Liver (tissue), 2 donors: ENCODE measurements around the gene PIGA.

Experiments
- CTCF ChIP-seq: fragments of 150-350 bp; IDR thresholded peaks from 2 replicates; pipeline ENCODE4 v1.5.1; 2017; ENCODE audit warnings: improper control_type of control experiment, low read depth, low read length; ENCODE audit not compliant: missing input control
- TF ChIP-seq, protein P1 (sequence below): IDR thresholded peaks from 2 replicates; pipeline ENCODE4 v1.6.1; 2016; ENCODE audit warnings: antibody characterized with exemption
- donor health status: healthy.

GRCh38 chrX:15366506-15367352 lies 31.4 kb upstream of the PIGA start:
- no peak for TF ChIP-seq CTCF
- TF ChIP-seq, protein P1, sequence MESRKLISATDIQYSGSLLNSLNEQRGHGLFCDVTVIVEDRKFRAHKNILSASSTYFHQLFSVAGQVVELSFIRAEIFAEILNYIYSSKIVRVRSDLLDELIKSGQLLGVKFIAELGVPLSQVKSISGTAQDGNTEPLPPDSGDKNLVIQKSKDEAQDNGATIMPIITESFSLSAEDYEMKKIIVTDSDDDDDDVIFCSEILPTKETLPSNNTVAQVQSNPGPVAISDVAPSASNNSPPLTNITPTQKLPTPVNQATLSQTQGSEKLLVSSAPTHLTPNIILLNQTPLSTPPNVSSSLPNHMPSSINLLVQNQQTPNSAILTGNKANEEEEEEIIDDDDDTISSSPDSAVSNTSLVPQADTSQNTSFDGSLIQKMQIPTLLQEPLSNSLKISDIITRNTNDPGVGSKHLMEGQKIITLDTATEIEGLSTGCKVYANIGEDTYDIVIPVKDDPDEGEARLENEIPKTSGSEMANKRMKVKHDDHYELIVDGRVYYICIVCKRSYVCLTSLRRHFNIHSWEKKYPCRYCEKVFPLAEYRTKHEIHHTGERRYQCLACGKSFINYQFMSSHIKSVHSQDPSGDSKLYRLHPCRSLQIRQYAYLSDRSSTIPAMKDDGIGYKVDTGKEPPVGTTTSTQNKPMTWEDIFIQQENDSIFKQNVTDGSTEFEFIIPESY: no peak
